HL-60 (cell line): ENCODE data around the gene TNFRSF12A.

Source experiments
- GABPA ChIP-seq: IDR thresholded peaks from 2 replicates; pipeline ENCODE4 v1.6.1; 2012; ENCODE audit warnings: low read depth
- POLR2AphosphoS5 ChIP-seq: IDR thresholded peaks from 2 replicates; pipeline ENCODE4 v1.6.1; 2012; ENCODE audit warnings: low read depth
- TF ChIP-seq, protein P1 (sequence below): IDR thresholded peaks from one replicate; pipeline ENCODE4 v1.5.1; 2011; ENCODE audit warnings: low read length, control low read depth, inconsistent platforms; ENCODE audit not compliant: insufficient read depth
- TF ChIP-seq, protein P2 (sequence below): IDR thresholded peaks from 2 replicates; pipeline ENCODE4 v1.6.1; 2012; ENCODE audit warnings: low read depth; ENCODE audit not compliant: insufficient replicate concordance

DNA sequence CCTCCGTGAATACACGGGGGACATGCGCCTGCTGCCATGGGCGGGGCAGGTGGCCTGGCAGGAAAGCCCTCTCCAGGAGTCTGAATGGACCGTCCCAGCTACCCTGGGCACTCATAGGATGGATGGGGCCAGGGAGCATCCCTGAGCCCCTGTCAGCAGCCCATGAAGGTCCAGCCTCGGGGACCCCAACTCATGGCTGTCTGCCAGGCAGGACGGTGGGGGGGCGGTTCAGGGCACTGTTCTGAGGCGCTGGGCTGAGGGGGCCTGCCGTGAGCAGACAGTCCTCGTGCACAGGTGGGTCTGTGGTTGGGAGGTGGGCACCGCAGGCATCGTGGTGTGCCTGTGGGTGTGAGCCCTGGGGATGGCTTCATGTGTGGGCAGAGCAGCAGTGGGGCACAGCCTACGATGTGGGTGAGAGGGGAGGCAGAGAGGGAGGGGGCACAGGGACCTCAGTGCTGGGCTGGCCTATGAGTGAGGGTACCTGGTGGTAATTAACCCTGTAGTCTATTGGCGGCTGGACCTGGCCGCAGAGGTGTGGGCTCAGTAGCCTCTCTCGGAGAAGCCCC lies 33.5 kb upstream of the TNFRSF12A start:
- TF ChIP-seq, protein P1, sequence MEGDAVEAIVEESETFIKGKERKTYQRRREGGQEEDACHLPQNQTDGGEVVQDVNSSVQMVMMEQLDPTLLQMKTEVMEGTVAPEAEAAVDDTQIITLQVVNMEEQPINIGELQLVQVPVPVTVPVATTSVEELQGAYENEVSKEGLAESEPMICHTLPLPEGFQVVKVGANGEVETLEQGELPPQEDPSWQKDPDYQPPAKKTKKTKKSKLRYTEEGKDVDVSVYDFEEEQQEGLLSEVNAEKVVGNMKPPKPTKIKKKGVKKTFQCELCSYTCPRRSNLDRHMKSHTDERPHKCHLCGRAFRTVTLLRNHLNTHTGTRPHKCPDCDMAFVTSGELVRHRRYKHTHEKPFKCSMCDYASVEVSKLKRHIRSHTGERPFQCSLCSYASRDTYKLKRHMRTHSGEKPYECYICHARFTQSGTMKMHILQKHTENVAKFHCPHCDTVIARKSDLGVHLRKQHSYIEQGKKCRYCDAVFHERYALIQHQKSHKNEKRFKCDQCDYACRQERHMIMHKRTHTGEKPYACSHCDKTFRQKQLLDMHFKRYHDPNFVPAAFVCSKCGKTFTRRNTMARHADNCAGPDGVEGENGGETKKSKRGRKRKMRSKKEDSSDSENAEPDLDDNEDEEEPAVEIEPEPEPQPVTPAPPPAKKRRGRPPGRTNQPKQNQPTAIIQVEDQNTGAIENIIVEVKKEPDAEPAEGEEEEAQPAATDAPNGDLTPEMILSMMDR = no peak
- TF ChIP-seq POLR2AphosphoS5 (no peak), GABPA (no peak)
- TF ChIP-seq, protein P2, sequence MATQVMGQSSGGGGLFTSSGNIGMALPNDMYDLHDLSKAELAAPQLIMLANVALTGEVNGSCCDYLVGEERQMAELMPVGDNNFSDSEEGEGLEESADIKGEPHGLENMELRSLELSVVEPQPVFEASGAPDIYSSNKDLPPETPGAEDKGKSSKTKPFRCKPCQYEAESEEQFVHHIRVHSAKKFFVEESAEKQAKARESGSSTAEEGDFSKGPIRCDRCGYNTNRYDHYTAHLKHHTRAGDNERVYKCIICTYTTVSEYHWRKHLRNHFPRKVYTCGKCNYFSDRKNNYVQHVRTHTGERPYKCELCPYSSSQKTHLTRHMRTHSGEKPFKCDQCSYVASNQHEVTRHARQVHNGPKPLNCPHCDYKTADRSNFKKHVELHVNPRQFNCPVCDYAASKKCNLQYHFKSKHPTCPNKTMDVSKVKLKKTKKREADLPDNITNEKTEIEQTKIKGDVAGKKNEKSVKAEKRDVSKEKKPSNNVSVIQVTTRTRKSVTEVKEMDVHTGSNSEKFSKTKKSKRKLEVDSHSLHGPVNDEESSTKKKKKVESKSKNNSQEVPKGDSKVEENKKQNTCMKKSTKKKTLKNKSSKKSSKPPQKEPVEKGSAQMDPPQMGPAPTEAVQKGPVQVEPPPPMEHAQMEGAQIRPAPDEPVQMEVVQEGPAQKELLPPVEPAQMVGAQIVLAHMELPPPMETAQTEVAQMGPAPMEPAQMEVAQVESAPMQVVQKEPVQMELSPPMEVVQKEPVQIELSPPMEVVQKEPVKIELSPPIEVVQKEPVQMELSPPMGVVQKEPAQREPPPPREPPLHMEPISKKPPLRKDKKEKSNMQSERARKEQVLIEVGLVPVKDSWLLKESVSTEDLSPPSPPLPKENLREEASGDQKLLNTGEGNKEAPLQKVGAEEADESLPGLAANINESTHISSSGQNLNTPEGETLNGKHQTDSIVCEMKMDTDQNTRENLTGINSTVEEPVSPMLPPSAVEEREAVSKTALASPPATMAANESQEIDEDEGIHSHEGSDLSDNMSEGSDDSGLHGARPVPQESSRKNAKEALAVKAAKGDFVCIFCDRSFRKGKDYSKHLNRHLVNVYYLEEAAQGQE = no peak
